Ishikawa (cell line): ENCODE results near the gene TSC1.

Source experiments
- CEBPB ChIP-seq: IDR thresholded peaks from 2 replicates; pipeline ENCODE4 v1.6.1; 2012
- CREB1 ChIP-seq: IDR thresholded peaks from 2 replicates; pipeline ENCODE4 v1.6.1; 2012; ENCODE audit warnings: low read depth
- EGR1 ChIP-seq: IDR thresholded peaks from 2 replicates; pipeline ENCODE4 v1.6.1; 2012
- EP300 ChIP-seq: IDR thresholded peaks from 2 replicates; pipeline ENCODE4 v1.6.1; 2012; ENCODE audit warnings: borderline replicate concordance
- FOXM1 ChIP-seq: IDR thresholded peaks from 2 replicates; pipeline ENCODE4 v1.6.1; 2012; ENCODE audit warnings: low read depth, borderline replicate concordance
- NFIC ChIP-seq: IDR thresholded peaks from 2 replicates; pipeline ENCODE4 v1.6.1; 2012
- RAD21 ChIP-seq: IDR thresholded peaks from 2 replicates; pipeline ENCODE4 v1.6.1; 2012; ENCODE audit warnings: low read depth
- TAF1 ChIP-seq: IDR thresholded peaks from 2 replicates; pipeline ENCODE4 v1.6.1; 2012; ENCODE audit warnings: low read depth, mild to moderate bottlenecking
- TCF12 ChIP-seq: IDR thresholded peaks from 2 replicates; pipeline ENCODE4 v1.6.1; 2012; ENCODE audit warnings: low read depth
- TEAD4 ChIP-seq: IDR thresholded peaks from 2 replicates; pipeline ENCODE4 v1.6.1; 2012
- YY1 ChIP-seq: IDR thresholded peaks from 2 replicates; pipeline ENCODE4 v1.6.1; 2012; ENCODE audit warnings: low read depth
- ZBTB7A ChIP-seq: IDR thresholded peaks from 2 replicates; pipeline ENCODE4 v1.6.1; 2012; ENCODE audit warnings: low read depth
- TF ChIP-seq, protein P1 (sequence below): IDR thresholded peaks from 2 replicates; pipeline ENCODE4 v1.6.1; 2012; ENCODE audit warnings: low read depth, mild to moderate bottlenecking
- TF ChIP-seq, protein P2 (sequence below): IDR thresholded peaks from 2 replicates; pipeline ENCODE4 v1.6.1; 2012
- TF ChIP-seq, protein P3 (sequence below): IDR thresholded peaks from 2 replicates; pipeline ENCODE4 v1.6.1; 2012

The TSC1 gene

DNA sequence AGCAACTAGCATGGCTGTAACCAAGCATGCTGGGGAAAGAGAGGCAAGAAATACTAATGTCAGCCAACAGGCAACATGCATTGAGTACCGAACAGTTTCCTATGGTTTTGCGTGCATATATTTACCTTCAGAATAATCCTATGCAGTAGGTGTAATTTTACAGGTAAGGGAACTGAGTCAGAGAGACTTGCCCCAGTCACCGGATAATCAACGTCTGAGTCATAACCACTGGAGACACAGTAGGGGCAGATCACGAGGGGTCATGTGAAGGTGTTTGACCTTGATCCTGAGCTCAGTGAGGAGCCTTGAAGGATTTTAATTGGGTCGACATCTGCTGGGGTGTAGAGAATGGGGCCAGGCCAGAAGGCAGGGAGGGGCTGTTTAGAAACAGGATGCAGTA lies 13.4 kb upstream of the TSC1 start:
- TF ChIP-seq, protein P1, sequence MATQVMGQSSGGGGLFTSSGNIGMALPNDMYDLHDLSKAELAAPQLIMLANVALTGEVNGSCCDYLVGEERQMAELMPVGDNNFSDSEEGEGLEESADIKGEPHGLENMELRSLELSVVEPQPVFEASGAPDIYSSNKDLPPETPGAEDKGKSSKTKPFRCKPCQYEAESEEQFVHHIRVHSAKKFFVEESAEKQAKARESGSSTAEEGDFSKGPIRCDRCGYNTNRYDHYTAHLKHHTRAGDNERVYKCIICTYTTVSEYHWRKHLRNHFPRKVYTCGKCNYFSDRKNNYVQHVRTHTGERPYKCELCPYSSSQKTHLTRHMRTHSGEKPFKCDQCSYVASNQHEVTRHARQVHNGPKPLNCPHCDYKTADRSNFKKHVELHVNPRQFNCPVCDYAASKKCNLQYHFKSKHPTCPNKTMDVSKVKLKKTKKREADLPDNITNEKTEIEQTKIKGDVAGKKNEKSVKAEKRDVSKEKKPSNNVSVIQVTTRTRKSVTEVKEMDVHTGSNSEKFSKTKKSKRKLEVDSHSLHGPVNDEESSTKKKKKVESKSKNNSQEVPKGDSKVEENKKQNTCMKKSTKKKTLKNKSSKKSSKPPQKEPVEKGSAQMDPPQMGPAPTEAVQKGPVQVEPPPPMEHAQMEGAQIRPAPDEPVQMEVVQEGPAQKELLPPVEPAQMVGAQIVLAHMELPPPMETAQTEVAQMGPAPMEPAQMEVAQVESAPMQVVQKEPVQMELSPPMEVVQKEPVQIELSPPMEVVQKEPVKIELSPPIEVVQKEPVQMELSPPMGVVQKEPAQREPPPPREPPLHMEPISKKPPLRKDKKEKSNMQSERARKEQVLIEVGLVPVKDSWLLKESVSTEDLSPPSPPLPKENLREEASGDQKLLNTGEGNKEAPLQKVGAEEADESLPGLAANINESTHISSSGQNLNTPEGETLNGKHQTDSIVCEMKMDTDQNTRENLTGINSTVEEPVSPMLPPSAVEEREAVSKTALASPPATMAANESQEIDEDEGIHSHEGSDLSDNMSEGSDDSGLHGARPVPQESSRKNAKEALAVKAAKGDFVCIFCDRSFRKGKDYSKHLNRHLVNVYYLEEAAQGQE, result no peak
- TF ChIP-seq, protein P2, sequence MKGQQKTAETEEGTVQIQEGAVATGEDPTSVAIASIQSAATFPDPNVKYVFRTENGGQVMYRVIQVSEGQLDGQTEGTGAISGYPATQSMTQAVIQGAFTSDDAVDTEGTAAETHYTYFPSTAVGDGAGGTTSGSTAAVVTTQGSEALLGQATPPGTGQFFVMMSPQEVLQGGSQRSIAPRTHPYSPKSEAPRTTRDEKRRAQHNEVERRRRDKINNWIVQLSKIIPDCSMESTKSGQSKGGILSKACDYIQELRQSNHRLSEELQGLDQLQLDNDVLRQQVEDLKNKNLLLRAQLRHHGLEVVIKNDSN, result no peak
- TF ChIP-seq YY1, result no peak
- TF ChIP-seq TEAD4, result no peak
- TF ChIP-seq, protein P3, sequence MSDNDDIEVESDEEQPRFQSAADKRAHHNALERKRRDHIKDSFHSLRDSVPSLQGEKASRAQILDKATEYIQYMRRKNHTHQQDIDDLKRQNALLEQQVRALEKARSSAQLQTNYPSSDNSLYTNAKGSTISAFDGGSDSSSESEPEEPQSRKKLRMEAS, result no peak
- no peak for TF ChIP-seq RAD21
- no peak for TF ChIP-seq CREB1
- no peak for TF ChIP-seq CEBPB
- TF ChIP-seq ZBTB7A, result no peak

DNA sequence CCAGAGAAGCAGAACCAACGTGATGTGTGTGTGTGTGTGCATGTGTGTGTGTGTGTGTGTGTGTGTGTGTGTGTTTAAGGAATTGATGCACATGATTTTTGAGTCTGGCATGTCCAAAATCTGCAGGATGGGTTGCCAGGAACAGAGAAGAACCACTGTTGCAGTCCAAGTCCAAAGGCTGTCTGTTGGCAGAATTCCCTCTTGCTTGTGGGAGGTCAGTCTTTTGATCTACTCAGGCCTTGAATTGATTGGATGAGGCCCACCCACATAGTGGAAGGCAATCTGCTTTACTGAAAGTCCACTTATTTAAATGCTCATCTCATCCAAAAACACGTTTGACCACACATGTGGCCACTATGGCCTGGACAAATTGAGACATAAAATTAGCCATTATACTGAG lies 11.4 kb upstream of the TSC1 start:
- TF ChIP-seq, protein P1, result no peak
- TF ChIP-seq TAF1 (no peak), TEAD4 (no peak), CREB1 (no peak), CEBPB (no peak), EP300 (no peak)
- TF ChIP-seq, protein P2, result no peak

DNA sequence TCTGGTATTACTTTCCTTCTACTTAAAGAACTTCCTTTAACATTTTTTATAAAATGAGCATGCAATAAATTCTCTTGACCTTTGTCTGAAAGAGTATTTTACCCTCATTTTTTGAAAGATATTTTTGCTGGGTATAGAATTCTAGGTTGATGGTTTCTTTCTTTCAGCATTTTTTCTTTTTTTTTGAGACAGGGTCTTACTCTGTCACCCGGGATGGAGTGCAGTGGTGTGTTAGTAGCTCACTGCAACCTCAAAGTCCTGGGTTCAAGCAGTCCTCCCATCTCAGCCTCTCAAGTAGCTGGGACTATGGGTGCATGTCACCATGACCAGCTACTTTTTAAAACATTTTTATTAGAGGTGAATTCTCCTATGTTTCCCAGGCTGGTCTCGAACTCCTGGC lies 10.7 kb upstream of the TSC1 start:
- TF ChIP-seq EP300, result no peak
- no peak for TF ChIP-seq TEAD4
- TF ChIP-seq TCF12, result no peak
- TF ChIP-seq, protein P2, result no peak
- TF ChIP-seq TAF1, result no peak
- no peak for TF ChIP-seq RAD21
- TF ChIP-seq EGR1, result no peak
- TF ChIP-seq, protein P1, result no peak
- TF ChIP-seq CEBPB, result no peak
- no peak for TF ChIP-seq ZBTB7A
- no peak for TF ChIP-seq FOXM1
- TF ChIP-seq CREB1, result no peak

DNA sequence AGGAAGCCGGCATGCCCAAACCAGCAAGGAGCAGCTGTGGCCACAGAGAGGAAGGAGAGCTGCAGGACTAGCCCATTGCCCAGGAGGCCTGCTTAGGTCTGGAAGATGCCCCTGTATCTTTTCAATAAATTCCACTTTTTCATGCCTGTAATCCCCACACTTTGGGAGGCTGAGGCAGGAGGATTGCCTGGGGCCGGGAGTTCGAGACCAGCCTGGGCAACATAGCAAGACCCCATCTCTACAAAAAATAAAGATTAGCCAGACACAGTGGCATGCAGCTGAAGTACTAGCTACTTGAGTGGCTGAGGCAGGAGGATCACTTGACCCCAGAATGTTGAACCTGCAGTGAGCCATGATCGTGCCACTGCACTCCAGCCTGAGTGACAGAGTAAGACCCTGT lies 5.3 kb upstream of the TSC1 start:
- TF ChIP-seq CREB1 (no peak), NFIC (no peak), TAF1 (no peak)
- TF ChIP-seq, protein P3, result no peak

DNA sequence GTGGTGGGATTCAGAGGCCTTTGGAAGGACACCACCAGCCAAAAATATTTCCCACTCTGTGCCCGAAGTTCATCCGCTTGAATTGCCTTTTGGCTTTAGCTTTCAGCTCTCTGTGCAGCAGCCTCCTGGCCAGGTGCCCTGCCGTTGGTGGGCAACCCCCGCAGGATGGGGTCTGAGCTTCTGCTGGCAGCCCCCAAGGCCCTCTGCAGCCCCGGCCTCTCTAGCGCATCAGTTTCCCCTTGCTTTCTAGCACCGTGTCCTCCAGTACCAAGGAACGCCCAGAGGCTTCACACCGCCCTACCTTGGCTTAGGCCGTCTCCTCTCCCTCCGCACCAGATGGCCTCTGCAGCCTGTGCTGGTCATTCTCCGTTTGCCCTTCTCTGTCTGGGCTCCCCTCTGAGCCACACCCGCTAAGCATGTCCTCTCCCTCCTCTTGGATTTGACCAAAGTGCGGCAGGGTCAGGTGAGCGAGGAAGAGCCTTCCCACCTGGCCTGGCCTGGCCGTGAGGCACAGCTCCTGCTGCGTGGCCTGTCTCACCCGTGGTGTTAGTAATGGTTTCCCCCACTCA lies 4.2 kb upstream of the TSC1 start:
- TF ChIP-seq, protein P1, result no peak
- no peak for TF ChIP-seq CEBPB
- no peak for TF ChIP-seq YY1
